Adrenal gland (tissue), 5 donors: ENCODE measurements around the gene GNAQ.

ENCODE experiments used
- CTCF ChIP-seq, 6 experiments: fragments of 450-650 bp in 4 of 6; fragments of 200-600 bp in 2 of 6; sonication (generic) in 1 of 6; IDR thresholded peaks; 1 replicate in 5 of 6; 2 replicates in 1 of 6; pipeline versions ENCODE4 v1.5.1 to v1.8.0; 2016 to 2021; ENCODE audit warnings: antibody characterized with exemption in 6 of 6, mild to moderate bottlenecking in 2 of 6, moderate library complexity in 1 of 6
- POLR2A ChIP-seq, 2 donors: fragments of 450-650 bp; IDR thresholded peaks; one replicate each; pipeline ENCODE4 v1.6.1; 2017; ENCODE audit warnings: antibody characterized with exemption in 2 of 2, mild to moderate bottlenecking in 2 of 2, moderate library complexity in 1 of 2
- donor health status: DM: no; HTN: no; CAD: no.

DNA sequence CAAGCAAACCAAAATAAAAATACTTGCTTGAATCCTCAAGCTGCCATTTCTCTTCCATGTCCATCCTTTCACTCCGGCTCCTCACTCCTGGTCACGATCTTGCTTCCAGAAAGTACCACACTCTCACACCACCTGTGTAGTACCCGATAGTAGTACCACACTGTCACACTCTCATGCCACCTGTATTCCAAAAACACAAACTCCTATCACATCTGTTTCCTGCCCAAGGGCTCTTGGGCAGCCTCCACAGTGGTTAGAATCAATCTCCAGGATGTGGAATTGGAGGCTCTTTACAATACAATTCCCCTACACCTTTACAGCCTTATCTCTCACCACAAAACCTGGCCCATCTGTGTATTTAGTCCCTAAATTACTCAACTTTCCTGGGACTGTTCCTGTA is 130.6 kb downstream of the GNAQ start:
- TF ChIP-seq CTCF (IDR thresholded peaks at IDR 0.05) (no peak), POLR2A (IDR thresholded peaks at IDR 0.05) (no peak)
